Stimulated activated CD4-positive, alpha-beta T cell treated with anti-CD3 and anti-CD28 coated beads, TNF-alpha, amount 100 ng/mL, for 4 hours (primary cell): ENCODE data around the gene TRIM52.
A peak's percentile ranks its signal among the peaks of the same experiment; 100 is the strongest.

Experiments
- DNase-seq, 3 experiments: peaks; one replicate each; pipeline ENCODE4 v3.0.0-alpha.2; 2020; ENCODE audit warnings: low read depth in 3 of 3

The TRIM52 gene

GRCh38 chr5:181233801-181234454, 27.0 kb downstream of the TRIM52 start:
- no peak for DNase-seq

GRCh38 chr5:181233088-181233800, 27.7 kb downstream of the TRIM52 start:
- DNase-seq, result no peak

DNA sequence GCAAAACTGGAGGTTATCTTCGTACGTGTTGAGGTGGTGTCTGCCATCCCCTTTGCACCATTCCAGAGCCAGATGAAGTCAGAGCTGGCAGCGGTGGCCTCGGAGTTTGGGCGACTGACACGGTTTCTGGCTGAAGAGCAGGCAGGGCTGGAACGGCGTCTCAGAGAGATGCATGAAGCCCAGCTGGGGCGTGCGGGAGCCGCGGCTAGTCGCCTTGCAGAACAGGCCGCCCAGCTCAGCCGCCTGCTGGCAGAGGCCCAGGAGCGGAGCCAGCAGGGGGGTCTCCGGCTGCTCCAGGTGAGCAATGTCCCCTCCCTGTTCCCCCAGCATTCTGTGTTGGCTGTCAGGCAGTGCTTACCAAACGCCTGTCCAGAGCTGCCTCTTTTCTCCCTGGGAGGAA, 28.4 kb downstream of the TRIM52 start:
- DNase-seq, result no peak

GRCh38 chr5:181231432-181231831, 29.5 kb downstream of the TRIM52 start:
- DNase-seq, result no peak

- DNase-seq, result no peak
These were observed 30.4 kb downstream of the TRIM52 start for GRCh38 chr5:181230551-181230950.

DNA sequence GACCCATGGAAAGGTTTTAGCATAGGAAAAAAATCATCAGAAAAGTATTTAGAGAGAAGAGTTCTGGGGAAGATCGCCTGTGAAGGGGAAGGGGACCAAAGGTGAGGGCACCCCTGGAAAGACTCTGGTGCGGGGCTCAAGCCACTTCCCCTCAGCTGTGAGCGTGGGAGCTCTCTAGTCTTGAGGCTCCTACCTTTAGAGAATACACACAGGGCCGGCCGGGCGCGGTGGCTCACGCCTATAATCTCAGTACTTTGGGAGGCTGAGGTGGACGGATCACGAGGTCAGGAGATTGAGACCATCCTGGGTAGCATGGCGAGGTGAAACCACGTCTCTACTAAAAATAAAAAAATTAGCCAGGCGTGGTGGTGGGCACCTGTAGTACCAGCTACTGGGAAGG, 30.9 kb downstream of the TRIM52 start:
- no peak for DNase-seq

GRCh38 chr5:181224390-181225229, 36.3 kb downstream of the TRIM52 start:
- no peak for DNase-seq

DNA sequence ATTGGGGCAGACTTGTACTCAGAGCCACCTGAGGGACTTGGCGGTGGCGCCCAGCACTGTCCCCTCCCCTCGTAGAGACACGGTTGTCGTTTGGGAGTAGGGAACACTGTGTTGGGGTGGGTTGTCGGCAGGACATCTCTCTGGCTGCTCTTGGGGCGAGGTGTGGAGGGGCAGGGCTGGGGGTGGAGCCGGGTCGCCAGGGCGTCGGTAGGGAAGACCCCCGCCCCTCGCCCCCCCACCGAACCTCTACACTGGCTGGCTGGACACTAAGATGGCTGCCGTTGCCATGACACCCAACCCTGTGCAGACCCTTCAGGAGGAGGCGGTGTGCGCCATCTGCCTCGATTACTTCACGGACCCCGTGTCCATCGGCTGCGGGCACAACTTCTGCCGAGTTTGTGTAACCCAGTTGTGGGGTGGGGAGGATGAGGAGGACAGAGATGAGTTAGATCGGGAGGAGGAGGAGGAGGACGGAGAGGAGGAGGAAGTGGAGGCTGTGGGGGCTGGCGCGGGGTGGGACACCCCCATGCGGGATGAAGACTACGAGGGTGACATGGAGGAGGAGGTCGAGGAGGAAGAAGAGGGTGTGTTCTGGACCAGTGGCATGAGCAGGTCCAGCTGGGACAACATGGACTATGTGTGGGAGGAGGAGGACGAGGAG, 37.1 kb downstream of the TRIM52 start:
- no peak for DNase-seq

- DNase-seq, result peak; percentile 91 to 95 (median 95)
These were observed 37.8 kb downstream of the TRIM52 start, which contains the start of gene TRIM41 for GRCh38 chr5:181223058-181223728. Gene TRIM41, plus strand, starts transcription at chr5:181223281. Its CDS starts 719 bp downstream, at chr5:181224000.

GRCh38 chr5:181222630-181223057, 38.3 kb downstream of the TRIM52 start:
- no peak for DNase-seq

- peak; percentile 96 to 99 (median 96) for DNase-seq
These were observed 38.9 kb downstream of the TRIM52 start for GRCh38 chr5:181221792-181222629.

DNA sequence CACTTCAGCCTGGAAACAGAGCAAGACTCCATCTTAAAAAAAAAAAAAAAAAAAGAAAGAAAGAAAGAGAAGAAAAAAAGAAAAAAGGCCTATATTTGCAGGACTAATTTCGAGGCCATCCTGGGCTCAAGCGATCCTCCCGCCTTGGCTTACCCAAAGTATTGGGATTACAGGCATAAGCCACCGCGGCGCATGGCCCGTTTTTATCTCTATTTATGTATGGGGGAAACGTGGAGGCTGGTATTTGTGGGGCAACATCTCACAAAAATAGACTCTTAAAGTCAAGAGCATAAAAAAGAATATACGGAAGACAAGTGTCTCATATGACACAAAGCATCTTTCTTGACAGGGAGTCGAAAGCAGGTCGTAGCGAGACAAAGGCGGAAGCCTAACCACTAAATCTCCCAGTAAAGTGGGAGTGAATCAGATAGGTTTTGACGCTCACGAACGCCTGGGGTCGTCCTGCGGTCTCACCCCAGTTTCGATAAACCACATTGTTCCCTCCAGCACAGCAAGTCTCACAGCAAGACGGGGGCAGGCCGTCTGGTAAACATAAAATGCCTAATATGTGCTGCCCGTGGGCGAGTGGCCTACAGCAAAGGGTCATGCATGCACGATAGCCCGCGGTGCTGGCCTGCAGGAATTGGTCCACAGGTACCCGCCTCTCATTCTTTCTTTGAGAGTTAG, 39.7 kb downstream of the TRIM52 start:
- DNase-seq, result no peak

- DNase-seq, result no peak
These were observed 40.8 kb downstream of the TRIM52 start for GRCh38 chr5:181220178-181220515.

DNA sequence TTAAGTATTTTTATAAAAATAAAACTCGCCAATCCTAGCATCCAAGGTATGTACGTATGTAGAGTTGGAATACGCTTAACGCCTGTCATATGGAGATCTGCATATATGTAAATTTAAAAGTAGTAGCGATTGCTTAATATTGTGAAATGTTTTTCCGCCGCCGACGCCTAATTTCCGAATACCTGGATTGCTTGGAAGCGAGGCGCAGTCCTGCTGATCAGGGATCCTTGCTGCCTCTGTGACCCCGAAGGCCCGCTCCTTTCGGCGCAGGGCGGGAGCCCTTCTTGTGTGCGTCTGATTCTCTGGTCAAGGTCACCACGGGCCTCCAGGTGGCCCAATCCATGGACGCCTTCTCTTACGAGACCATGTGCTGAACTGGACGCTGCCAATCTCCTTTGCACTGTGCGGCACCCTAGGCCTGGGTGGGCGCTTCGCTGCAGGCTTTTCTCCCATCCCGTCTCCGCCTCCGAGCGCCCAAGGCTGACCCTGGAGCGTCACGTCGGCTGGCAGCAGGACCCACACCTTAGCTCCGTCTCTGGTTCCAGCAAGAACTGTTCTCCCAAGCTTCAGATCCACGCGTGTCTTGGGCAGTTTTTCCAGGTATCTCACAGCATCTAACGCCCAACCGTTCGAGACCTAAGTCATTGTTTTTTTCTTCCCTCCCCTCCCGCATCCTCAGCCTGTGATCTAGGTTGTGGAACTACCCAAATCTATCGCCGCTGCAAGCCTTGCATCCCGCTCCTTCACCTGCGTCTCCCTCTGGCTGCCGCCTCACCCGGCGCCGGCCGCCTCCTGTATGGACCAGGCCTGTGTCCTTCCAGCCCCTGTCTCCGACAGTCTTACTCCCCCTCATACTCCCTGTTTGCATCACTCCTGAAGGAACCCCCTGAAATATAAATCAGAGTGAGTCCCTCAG, 41.4 kb downstream of the TRIM52 start:
- no peak for DNase-seq

DNA sequence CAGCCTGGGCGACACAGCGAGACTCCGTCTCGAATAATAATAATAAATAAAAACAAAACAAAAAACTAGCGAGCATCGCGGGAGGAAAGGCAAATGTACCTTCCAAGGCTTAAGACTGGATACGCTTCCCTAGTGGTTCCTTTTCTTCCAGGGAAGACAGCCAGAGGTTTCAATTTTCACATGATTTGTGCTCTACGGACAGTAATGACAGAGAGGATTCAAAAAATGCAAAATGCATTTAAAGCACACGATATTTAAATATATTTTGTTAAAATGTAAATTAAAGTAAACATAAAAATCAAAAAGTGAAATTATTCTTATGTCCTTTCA, 42.2 kb downstream of the TRIM52 start:
- DNase-seq, result no peak

DNA sequence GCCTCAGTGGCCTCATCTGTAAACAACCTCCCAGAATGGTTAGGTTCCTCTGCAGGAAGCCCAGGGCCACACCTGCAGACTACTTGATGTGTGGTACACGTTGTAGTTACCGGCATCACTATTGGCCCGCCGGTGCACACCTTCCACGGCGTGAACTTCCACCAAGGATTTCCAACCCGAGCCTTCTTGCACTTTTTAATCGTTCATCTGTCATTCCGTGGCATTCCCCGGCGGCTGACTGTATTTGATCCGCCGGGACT, 43.2 kb downstream of the TRIM52 start:
- DNase-seq, result no peak

DNA sequence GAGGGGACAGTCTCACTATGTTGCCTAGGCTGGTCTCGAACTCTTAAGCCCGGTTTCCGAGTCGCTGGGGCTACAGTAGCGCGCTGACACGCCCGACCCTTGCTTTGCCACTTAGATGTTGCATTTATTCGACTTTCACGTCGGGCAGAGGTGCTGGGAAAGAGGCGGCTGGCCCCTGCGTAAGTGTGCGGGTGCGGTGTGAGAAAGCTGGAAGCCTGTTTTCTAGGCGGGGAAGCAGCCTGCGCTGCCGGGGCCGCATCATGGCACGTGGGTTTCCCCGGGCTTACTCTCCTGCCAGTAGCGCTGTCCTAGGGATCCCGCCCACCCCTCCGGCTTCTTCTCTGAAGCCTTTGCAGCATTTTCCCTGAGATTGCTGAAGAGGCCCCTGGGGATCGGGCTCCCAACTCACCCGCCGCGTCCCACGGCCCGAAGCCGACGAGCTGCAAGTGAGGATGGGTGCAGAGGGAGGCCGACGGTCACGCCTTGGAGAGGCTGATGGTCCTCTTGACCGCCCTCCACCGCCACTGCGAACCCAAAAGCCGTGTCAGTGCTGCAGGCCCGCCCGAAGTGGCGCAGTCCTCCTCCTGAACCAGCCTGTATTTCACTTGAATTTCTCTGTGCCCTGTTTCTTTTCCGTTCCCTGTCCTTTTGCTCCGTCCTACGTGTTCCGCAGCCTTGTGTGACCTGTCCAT, 43.7 kb downstream of the TRIM52 start:
- DNase-seq, result peak in 1 of 3 experiments; percentile 36
